Femur (tissue), 1 donor: ENCODE data around the gene IGSF5.
A peak's percentile ranks its signal among the peaks of the same experiment; 100 is the strongest.
"Not testable (repeated sequence)": the region's sequence is repeated elsewhere in the genome, so short reads cannot be mapped to it uniquely, and the experiment has no call there.

ENCODE experiments used
- DNase-seq: peaks from one replicate; pipeline ENCODE4 v3.0.0-alpha.2; 2017

IGSF5 gene

GRCh38 chr21:39739531-39739930 is 5.5 kb upstream of the IGSF5 start:
- DNase-seq = not testable (repeated sequence)

- DNase-seq = not testable (repeated sequence)
Observed at GRCh38 chr21:39742561-39742960, 2.4 kb upstream of the IGSF5 start.

GRCh38 chr21:39745332-39745731 is 349 bp downstream of the IGSF5 start:
- DNase-seq = not testable (repeated sequence)

- no peak for DNase-seq
Observed at GRCh38 chr21:39750670-39751069, 5.7 kb downstream of the IGSF5 start.

GRCh38 chr21:39754811-39755210 is 9.8 kb downstream of the IGSF5 start:
- DNase-seq = no peak

- no peak for DNase-seq
Observed at GRCh38 chr21:39756285-39756684, 11.3 kb downstream of the IGSF5 start.

- DNase-seq = peak; percentile 37
Observed at GRCh38 chr21:39763272-39763970, 18.4 kb downstream of the IGSF5 start.

GRCh38 chr21:39774227-39774626 is 29.2 kb downstream of the IGSF5 start:
- no peak for DNase-seq

- DNase-seq = no peak
Observed at GRCh38 chr21:39775816-39776215, 30.8 kb downstream of the IGSF5 start.

GRCh38 chr21:39776589-39776988 is 31.6 kb downstream of the IGSF5 start:
- no peak for DNase-seq

- no peak for DNase-seq
Observed at GRCh38 chr21:39781331-39781730, 36.3 kb downstream of the IGSF5 start.

- DNase-seq = peak; percentile 94
Observed at GRCh38 chr21:39788383-39788782, 43.4 kb downstream of the IGSF5 start.

GRCh38 chr21:39796466-39796865 is 51.5 kb downstream of the IGSF5 start:
- DNase-seq = no peak

- DNase-seq = no peak
Observed at GRCh38 chr21:39799178-39799577, 54.2 kb downstream of the IGSF5 start.

GRCh38 chr21:39800311-39800710 is 55.3 kb downstream of the IGSF5 start:
- no peak for DNase-seq

GRCh38 chr21:39802217-39802616 is 57.2 kb downstream of the IGSF5 start:
- DNase-seq = no peak

GRCh38 chr21:39803393-39803792 is 58.4 kb downstream of the IGSF5 start:
- DNase-seq = no peak

- DNase-seq = no peak
Observed at GRCh38 chr21:39804240-39804639, 59.3 kb downstream of the IGSF5 start.

- no peak for DNase-seq
Observed at GRCh38 chr21:39805983-39806382, 61.0 kb downstream of the IGSF5 start.

GRCh38 chr21:39807738-39808137 is 62.8 kb downstream of the IGSF5 start:
- DNase-seq = no peak

- no peak for DNase-seq
Observed at GRCh38 chr21:39809936-39810335, 65.0 kb downstream of the IGSF5 start.

- DNase-seq = no peak
Observed at GRCh38 chr21:39812983-39813382, 68.0 kb downstream of the IGSF5 start.

- no peak for DNase-seq
Observed at GRCh38 chr21:39818557-39818956, 73.6 kb downstream of the IGSF5 start.

- DNase-seq = no peak
Observed at GRCh38 chr21:39822042-39822441, 77.1 kb downstream of the IGSF5 start.

GRCh38 chr21:39825250-39825649 is 80.3 kb downstream of the IGSF5 start:
- DNase-seq = no peak
